ENCODE measurements around the gene ZNF726. TPM values are rescaled to one million over a fixed set of nuclear protein-coding genes. Genes with fewer than 3 reads are reported as not detected.

ZNF726 gene
- total and polyA plus RNA-seq, 2 donors (not counting 3 experiments of a cell fraction or from before 2014, with no cell fraction given) = 3.8 to 4.7 TPM

GRCh38 chr19:23916991-23917390 lies 2.3 kb downstream of the ZNF726 start:
- dilution Hi-C loops (cut with MboI; ENCODE audit: extremely low pct_ligation_motif_present, low sequenced_read_pairs) (no loop called here), intact Hi-C loops (cut with micrococcal nuclease) (no loop called here)
- no peaks in the 10 kb centered on the region for H3K9me1 ChIP-seq (replicated peaks; ENCODE audit: control insufficient read depth, extremely low read depth, insufficient read depth, low read length)
- no peak overlapping the region for H3K27ac ChIP-seq (ENCODE audit: insufficient read depth, low read depth, low read length)
- H3K4me3 ChIP-seq (replicated peaks in 1 of 3; ENCODE audit: insufficient read depth in 1 of 3, low read depth in 1 of 3, low read length in 3 of 3) = no peak overlapping the region
- H3K79me2 ChIP-seq (ENCODE audit: control insufficient read depth, insufficient read depth, low read length) = no peaks in the 10 kb centered on the region
- no TSS peak for BruUV-seq (replicated peaks)
- no peak overlapping the region for H3K4me2 ChIP-seq (ENCODE audit: insufficient read depth, low read length)
- no peaks in the 10 kb centered on the region for H3K27me3 ChIP-seq (ENCODE audit: control insufficient read depth in 2 of 2, insufficient read depth in 2 of 2, low read length in 2 of 2)
- TF ChIP-seq GATA2 (IDR thresholded peaks at IDR 0.05; ENCODE audit: insufficient read depth, insufficient read length, low read depth, low read length) = no peak
- TF ChIP-seq EZH2 (IDR thresholded peaks at IDR 0.05; ENCODE audit: borderline replicate concordance, low read depth, low read length, severe bottlenecking) = no peak
- no peak for TF ChIP-seq JUN (IDR thresholded peaks at IDR 0.05; ENCODE audit: borderline replicate concordance, insufficient read depth, insufficient read length, low read depth)
- no peak for TF ChIP-seq MYC (IDR thresholded peaks at IDR 0.05; ENCODE audit: low read depth, low read length)
- TF ChIP-seq MAX (IDR thresholded peaks at IDR 0.05; ENCODE audit: insufficient read depth, insufficient read length) = no peak
- TF ChIP-seq POLR2AphosphoS5 (IDR thresholded peaks at IDR 0.05; ENCODE audit: insufficient read depth, low read depth, low read length) = no peak
- TF ChIP-seq POLR2A (IDR thresholded peaks at IDR 0.05; ENCODE audit: low read depth, low read length) = no peak
- no peak for TF ChIP-seq FOS (IDR thresholded peaks at IDR 0.05; ENCODE audit: borderline replicate concordance, insufficient read depth, low read length)
- no peak for TF ChIP-seq CTCF (IDR thresholded peaks at IDR 0.05; ENCODE audit: extremely low read depth in 1 of 2, insufficient read depth in 1 of 2, low read depth in 1 of 2, low read length in 2 of 2)
- DNase-seq (ENCODE audit: low read depth, low spot score) (no peak), FAIRE-seq (no peak)
- no peaks in the 10 kb centered on the region for H4K20me1 ChIP-seq (replicated peaks; ENCODE audit: control insufficient read depth, extremely low read depth, insufficient read depth, low read length)
- H3K9ac ChIP-seq (replicated peaks; ENCODE audit: extremely low read depth, insufficient read depth, low read length) = no peak overlapping the region
- ChIA-PET CTCF (no interaction called here), POLR2A (no interaction called here)
- H2AFZ ChIP-seq (ENCODE audit: low read depth, low read length) = no peak overlapping the region
- H3K4me1 ChIP-seq (ENCODE audit: control insufficient read depth, extremely low read depth, insufficient read depth, low read length) = no peaks in the 10 kb centered on the region
- H3K9me3 ChIP-seq (replicated peaks; ENCODE audit: control insufficient read depth, insufficient read depth, low read length) = no peaks in the 10 kb centered on the region
- no peaks in the 10 kb centered on the region for H3K36me3 ChIP-seq (ENCODE audit: control insufficient read depth in 2 of 2, extremely low read depth in 1 of 2, insufficient read depth in 2 of 2, low read length in 2 of 2)

Data from endothelial cell of umbilical vein (primary cell).